C4-2B (cell line): Measurements from ENCODE around the gene MND1.

Experiments
- CTCF ChIP-seq: fragments of 450-650 bp; conservative IDR thresholded peaks from 2 replicates; pipeline ENCODE4 v1.5.1; 2017; ENCODE audit warnings: mild to moderate bottlenecking
- ZFX ChIP-seq: fragments of 450-650 bp; IDR thresholded peaks from 2 replicates; pipeline ENCODE4 v1.6.1; 2017

GRCh38 chr4:153347117-153347516, 2.6 kb downstream of the MND1 start:
- no peak for TF ChIP-seq CTCF
- no peak for TF ChIP-seq ZFX
